CD8-positive, alpha-beta memory T cell (primary cell): ENCODE results near the gene DPP7. TPM values are rescaled to one million over a fixed set of nuclear protein-coding genes. Genes with fewer than 3 reads are reported as not detected.
A peak's percentile ranks its signal among the peaks of the same experiment; 100 is the strongest.

Experiments used
- CTCF ChIA-PET: fragments of 350-600 bp; sonication (Branson Sonifier 250); formaldehyde crosslinking; loops from one replicate; lab custom pipeline; 2021; ENCODE audit warnings: antibody characterized with exemption; lab: Charles Lee
- POLR2A ChIA-PET: fragments of 350-600 bp; sonication (Branson Sonifier 250); formaldehyde crosslinking; loops from one replicate; lab custom pipeline; 2021; ENCODE audit warnings: antibody characterized with exemption; lab: Charles Lee
- DNase-seq, 5 donors: peaks; one replicate each; pipeline versions ENCODE4 v3.0.0 to v3.0.0-alpha.2; 2020 to 2022; ENCODE audit warnings: mixed read lengths in 1 of 5
- H3K27ac ChIP-seq: one replicate; pipeline ENCODE4 v1.7.0; 2013; ENCODE audit warnings: low read depth, mild to moderate bottlenecking, low read length, moderate library complexity
- H3K27me3 ChIP-seq: 2 replicates; pipeline ENCODE4 v1.7.0; 2013; ENCODE audit warnings: low read length, mild to moderate bottlenecking; ENCODE audit not compliant: insufficient read depth, poor library complexity, severe bottlenecking
- H3K36me3 ChIP-seq: 2 replicates; pipeline ENCODE4 v1.7.0; 2013; ENCODE audit warnings: mild to moderate bottlenecking, low read length, moderate library complexity; ENCODE audit not compliant: insufficient read depth
- H3K4me1 ChIP-seq: 2 replicates; pipeline ENCODE4 v1.7.0; 2013; ENCODE audit warnings: mild to moderate bottlenecking, low read length, moderate library complexity; ENCODE audit not compliant: insufficient read depth
- H3K4me3 ChIP-seq: 2 replicates; pipeline ENCODE4 v1.7.0; 2013; ENCODE audit warnings: mild to moderate bottlenecking, low read length
- H3K9me3 ChIP-seq: 2 replicates; pipeline ENCODE4 v1.7.0; 2013; ENCODE audit warnings: mild to moderate bottlenecking, low read length
- H3K27ac Mint-ChIP-seq, 8 donors: one replicate each; pipeline ENCODE4 v1.8.0; 2020 to 2021; ENCODE audit warnings: mixed read lengths in 8 of 8, mild to moderate bottlenecking in 6 of 8, inconsistent platforms in 3 of 8, moderate library complexity in 3 of 8
- H3K27me3 Mint-ChIP-seq, 2 donors: one replicate each; pipeline ENCODE4 v1.8.0; 2020 to 2021; ENCODE audit warnings: mixed read lengths in 2 of 2, mild to moderate bottlenecking in 1 of 2, moderate library complexity in 1 of 2
- H3K36me3 Mint-ChIP-seq, 3 donors: one replicate each; pipeline ENCODE4 v1.8.0; 2020 to 2021; ENCODE audit warnings: mixed read lengths in 3 of 3, inconsistent platforms in 1 of 3, mild to moderate bottlenecking in 1 of 3
- H3K4me1 Mint-ChIP-seq, 3 donors: one replicate each; pipeline ENCODE4 v1.8.0; 2020 to 2021; ENCODE audit warnings: mixed read lengths in 3 of 3, inconsistent platforms in 1 of 3, mild to moderate bottlenecking in 1 of 3
- H3K4me3 Mint-ChIP-seq, 7 donors: one replicate each; pipeline ENCODE4 v1.8.0; 2020 to 2021; ENCODE audit warnings: mixed read lengths in 7 of 7, mild to moderate bottlenecking in 6 of 7, moderate library complexity in 4 of 7, inconsistent platforms in 2 of 7
- H3K9me3 Mint-ChIP-seq, 5 donors: one replicate each; pipeline ENCODE4 v1.8.0; 2020 to 2022; ENCODE audit warnings: mixed read lengths in 5 of 5, mild to moderate bottlenecking in 3 of 5, moderate library complexity in 2 of 5, inconsistent platforms in 1 of 5
- polyA plus RNA-seq: library from polyadenylated mRNA; unstranded; fragments of 300-500 nt; fragmentation: Illumina TruSeq; gene quantifications from one replicate; pipeline ENCODE4 v1.2.3, GENCODE V29; 2021
- total RNA-seq, 2 experiments: library from RNA; stranded (reverse); gene quantifications; one replicate each; pipeline ENCODE4 v1.2.3, GENCODE V29; 2021

Gene DPP7
- total and polyA plus RNA-seq, 3 experiments from 2014 or later: 158 to 308 (median 294) TPM

DNA sequence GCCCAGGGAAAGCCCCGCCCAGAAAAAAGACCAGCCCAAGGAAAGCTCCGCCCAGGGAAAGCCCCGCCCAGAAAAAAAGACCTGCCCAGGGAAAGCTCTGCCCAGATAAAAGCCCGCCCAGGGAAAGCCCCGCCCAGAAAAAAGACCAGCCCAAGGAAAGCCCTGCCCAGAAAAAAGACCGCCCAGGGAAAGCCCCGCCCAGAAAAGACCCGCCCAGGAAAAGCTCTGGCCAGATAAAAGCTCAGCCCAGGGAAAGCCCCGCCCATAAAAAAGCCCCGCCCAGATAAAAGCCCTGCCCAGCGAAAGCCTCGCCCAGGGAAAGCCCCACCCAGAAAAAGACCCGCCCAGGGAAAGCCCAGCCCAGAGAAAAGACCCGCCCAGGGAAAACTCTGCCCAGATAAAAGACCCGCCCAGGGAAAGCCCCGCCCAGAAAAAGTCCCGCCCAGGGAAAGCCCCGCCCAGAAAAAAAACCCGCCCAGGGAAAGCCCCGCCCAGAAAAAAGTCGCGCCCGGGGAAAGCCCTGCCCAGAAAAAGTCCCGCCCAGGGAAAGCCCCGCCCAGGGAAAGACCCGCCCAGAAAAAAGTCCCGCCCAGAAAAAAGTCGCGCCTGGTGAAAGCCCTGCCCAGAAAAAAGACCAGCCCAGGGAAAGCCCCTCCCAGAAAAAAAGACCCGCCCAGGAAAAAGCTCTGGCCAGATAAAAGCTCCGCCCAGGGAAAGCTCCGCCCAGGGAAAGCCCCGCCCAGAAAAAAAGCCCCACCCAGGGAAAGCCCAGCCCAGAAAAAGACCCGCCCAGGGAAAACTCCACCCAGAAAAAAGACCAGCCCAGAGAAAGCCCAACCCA is 36.3 kb upstream of the DPP7 start:
- ChIA-PET POLR2A (interaction anchor here (0.6 kb wide), 1 partner anchor 21 kb away, joined by 3 read pairs; no protein-coding TSS in a partner anchor), CTCF (interaction anchor here (1.4 to 1.7 kb wide), 2 partner anchors 44 to 86 kb away, joined by 3 to 4 read pairs; no protein-coding TSS in a partner anchor)
- Histone ChIP-seq H3K4me1 (no peaks in the 10 kb centered on the region), H3K27ac (no peak overlapping the region), H3K27me3 (no peaks in the 10 kb centered on the region), H3K36me3 (no peaks in the 10 kb centered on the region), H3K4me3 (no peak overlapping the region), H3K9me3 (no peaks in the 10 kb centered on the region)
- Mint-ChIP-seq H3K4me3 (peak overlapping the region in 1 of 7 donors; percentile 56), H3K9me3 (no peaks in the 10 kb centered on the region), H3K27ac (peak overlapping the region in 1 of 8 donors; percentile 65), H3K27me3 (peaks cover 7 to 15% of the 10 kb centered on the region in 2 donors), H3K36me3 (no peaks in the 10 kb centered on the region), H3K4me1 (peaks cover 0 to 1% (median 0%) of the 10 kb centered on the region in 3 donors)
- peak in 1 of 5 donors; percentile 17 for DNase-seq

DNA sequence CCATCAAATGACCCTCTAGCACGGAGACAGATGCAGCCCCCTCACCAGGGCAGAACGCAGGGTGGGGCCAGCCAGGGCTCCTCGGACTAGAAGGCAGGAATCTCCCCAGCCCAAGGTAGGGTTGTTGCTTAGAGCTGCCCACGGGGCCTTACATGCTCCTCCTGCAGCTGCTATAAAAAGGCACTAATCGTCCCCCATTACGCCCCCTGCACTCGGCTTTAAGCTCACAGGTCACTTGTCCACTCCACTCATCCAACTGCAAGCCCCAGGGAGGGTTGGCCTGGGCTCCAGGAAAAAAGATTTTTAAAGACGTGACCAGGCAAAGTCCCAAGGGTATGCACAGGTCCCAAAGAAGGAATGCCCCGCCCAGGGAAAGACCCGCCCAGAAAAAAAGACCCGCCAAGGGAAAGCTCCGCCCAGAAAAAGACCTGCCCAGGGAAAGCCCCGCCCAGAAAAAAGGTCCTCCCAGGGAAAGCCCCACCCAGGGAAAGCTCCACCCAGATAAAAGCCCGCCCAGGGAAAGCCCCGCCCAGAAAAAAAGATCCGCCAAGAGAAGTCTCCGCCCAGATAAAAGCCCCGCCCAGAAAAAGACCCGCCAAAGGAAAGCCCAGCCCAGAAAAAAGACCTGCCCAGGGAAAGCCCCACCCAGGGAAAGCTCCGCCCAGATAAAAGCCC is 35.5 kb upstream of the DPP7 start:
- Mint-ChIP-seq H3K9me3 (no peaks in the 10 kb centered on the region), H3K36me3 (no peaks in the 10 kb centered on the region), H3K4me1 (peaks cover 0 to 1% (median 0%) of the 10 kb centered on the region in 3 donors), H3K27me3 (peaks cover 4 to 12% of the 10 kb centered on the region in 2 donors), H3K4me3 (no peak overlapping the region), H3K27ac (peak overlapping the region in 1 of 8 donors; percentile 65)
- ChIA-PET CTCF (interaction anchor here (0.7 to 1.7 kb wide), 3 partner anchors 24 to 87 kb away, joined by 3 to 4 read pairs (median 3); no protein-coding TSS in a partner anchor), POLR2A (interaction anchor here (0.6 kb wide), 1 partner anchor 20 kb away, joined by 3 read pairs; no protein-coding TSS in a partner anchor)
- DNase-seq: no peak
- Histone ChIP-seq H3K4me1 (no peaks in the 10 kb centered on the region), H3K27me3 (no peaks in the 10 kb centered on the region), H3K36me3 (no peaks in the 10 kb centered on the region), H3K9me3 (no peaks in the 10 kb centered on the region), H3K4me3 (no peak overlapping the region), H3K27ac (peak overlapping the region; percentile 38)

DNA sequence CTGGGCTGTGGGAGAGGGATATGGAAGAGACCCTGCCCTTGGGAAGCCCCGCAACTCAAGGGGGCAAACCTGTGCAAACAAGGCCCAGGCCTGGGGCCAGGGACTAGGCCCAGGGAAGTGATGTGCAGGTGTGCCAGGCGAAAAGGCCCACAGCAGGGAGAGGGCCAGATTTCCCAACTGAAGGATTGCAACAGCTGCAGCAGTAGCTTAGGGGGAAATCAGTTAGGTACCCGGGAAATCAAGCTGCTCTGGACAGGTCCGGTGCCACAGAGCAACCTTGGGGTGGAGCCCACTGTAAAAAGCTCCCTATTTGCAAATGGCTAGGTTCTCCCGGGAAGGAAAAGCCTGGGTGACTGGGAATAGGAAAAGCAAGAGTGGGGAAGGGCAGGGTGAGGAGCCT is 34.8 kb upstream of the DPP7 start:
- Histone ChIP-seq H3K36me3 (no peaks in the 10 kb centered on the region), H3K4me1 (no peaks in the 10 kb centered on the region), H3K9me3 (no peaks in the 10 kb centered on the region), H3K4me3 (no peak overlapping the region), H3K27me3 (no peaks in the 10 kb centered on the region), H3K27ac (peak overlapping the region; percentile 38)
- CTCF ChIA-PET: interaction anchor here (0.7 to 1.7 kb wide), 3 partner anchors 25 to 87 kb away, joined by 3 to 4 read pairs (median 3); no protein-coding TSS in a partner anchor
- H3K4me1 Mint-ChIP-seq: no peaks in the 10 kb centered on the region
- no peaks in the 10 kb centered on the region for H3K36me3 Mint-ChIP-seq
- H3K9me3 Mint-ChIP-seq: no peaks in the 10 kb centered on the region
- H3K4me3 Mint-ChIP-seq: no peak overlapping the region
- peaks cover 2 to 7% of the 10 kb centered on the region in 2 donors for H3K27me3 Mint-ChIP-seq
- POLR2A ChIA-PET: no interaction called here
- H3K27ac Mint-ChIP-seq: no peak overlapping the region
- DNase-seq: no peak

DNA sequence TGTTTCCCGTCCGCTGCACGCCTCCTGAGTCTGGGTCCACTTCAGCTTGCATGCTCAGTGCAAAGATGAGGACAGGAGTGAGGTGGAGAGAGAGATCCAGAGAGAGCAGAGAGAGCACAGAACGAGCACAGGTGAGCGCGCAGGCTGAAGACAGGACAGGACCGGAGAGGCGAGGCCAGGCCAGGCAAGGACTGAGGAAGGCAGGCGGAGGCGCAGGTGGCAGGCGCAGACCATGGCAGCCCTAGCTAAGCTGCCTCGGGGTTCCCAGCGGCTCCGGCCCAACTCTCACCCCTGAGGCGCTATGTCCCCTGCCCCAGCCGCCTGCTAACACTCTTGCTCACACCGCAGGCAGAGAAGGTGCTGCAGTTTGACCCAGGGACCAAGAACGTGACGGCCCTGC is 34.1 kb upstream of the DPP7 start:
- Histone ChIP-seq H3K4me3 (no peak overlapping the region), H3K4me1 (no peaks in the 10 kb centered on the region), H3K36me3 (no peaks in the 10 kb centered on the region), H3K27me3 (peaks cover 2% of the 10 kb centered on the region), H3K27ac (no peak overlapping the region), H3K9me3 (no peaks in the 10 kb centered on the region)
- no peak for DNase-seq
- ChIA-PET CTCF (interaction anchor here (1.7 kb wide), 1 partner anchor 42 kb away, joined by 4 read pairs; no protein-coding TSS in a partner anchor), POLR2A (no interaction called here)
- Mint-ChIP-seq H3K4me3 (no peak overlapping the region), H3K27me3 (peaks cover 7% of the 10 kb centered on the region in 2 donors), H3K27ac (no peak overlapping the region), H3K9me3 (no peaks in the 10 kb centered on the region), H3K4me1 (no peaks in the 10 kb centered on the region), H3K36me3 (no peaks in the 10 kb centered on the region)

DNA sequence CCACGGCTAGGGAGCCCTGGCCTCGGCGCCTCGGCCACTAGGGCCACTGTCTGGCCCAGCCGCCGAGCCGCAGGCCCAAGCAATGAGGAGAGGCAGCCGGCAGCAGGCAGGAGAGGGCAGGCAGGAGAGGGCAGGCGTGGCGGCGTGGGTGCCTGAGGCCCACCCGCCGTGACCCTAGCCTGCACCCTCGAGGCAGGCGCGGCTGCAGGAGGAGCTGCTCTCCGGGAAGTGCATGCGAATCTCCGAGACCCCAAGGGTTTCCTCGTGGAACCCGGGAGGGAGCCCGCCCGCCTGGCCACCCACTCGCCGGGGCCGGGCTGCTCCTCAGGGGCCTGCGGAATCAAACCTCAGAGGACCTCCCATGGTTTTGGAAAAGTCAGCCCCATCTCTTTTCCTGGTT is 33.7 kb upstream of the DPP7 start:
- H3K9me3 ChIP-seq: no peaks in the 10 kb centered on the region
- Mint-ChIP-seq H3K4me3 (no peak overlapping the region), H3K27me3 (peaks cover 7 to 10% of the 10 kb centered on the region in 2 donors), H3K36me3 (no peaks in the 10 kb centered on the region), H3K9me3 (no peaks in the 10 kb centered on the region), H3K4me1 (no peaks in the 10 kb centered on the region), H3K27ac (no peak overlapping the region)
- no peak for DNase-seq
- H3K27ac ChIP-seq: no peak overlapping the region
- H3K27me3 ChIP-seq: peaks cover 3% of the 10 kb centered on the region
- CTCF ChIA-PET: no interaction called here
- H3K4me3 ChIP-seq: no peak overlapping the region
- POLR2A ChIA-PET: no interaction called here
- H3K4me1 ChIP-seq: no peaks in the 10 kb centered on the region
- H3K36me3 ChIP-seq: no peaks in the 10 kb centered on the region

DNA sequence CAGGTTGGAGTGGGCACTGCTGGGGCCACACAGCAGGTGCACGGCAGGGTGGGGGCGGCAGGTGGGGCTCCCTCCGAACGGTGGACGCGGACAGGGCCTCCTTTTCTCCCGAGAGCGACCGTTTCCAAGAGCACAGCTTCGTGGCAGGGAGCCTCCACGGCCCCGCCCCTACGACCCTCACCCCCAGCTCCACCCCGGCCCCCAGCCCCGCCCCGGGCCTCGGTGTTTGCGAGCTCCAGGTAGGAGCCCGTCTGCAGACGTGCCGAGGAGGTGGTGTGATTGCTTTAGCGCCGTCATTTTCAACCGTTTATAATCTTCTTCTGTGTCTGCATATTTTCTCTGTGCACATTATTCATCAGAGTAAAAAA is 33.2 kb upstream of the DPP7 start:
- Histone ChIP-seq H3K9me3 (no peaks in the 10 kb centered on the region), H3K4me3 (no peak overlapping the region), H3K4me1 (no peaks in the 10 kb centered on the region), H3K27me3 (peaks cover 3% of the 10 kb centered on the region), H3K27ac (no peak overlapping the region), H3K36me3 (no peaks in the 10 kb centered on the region)
- Mint-ChIP-seq H3K4me3 (no peak overlapping the region), H3K36me3 (no peaks in the 10 kb centered on the region), H3K27me3 (peaks cover 7 to 10% of the 10 kb centered on the region in 2 donors), H3K9me3 (no peaks in the 10 kb centered on the region), H3K4me1 (no peaks in the 10 kb centered on the region), H3K27ac (peak overlapping the region in 1 of 8 donors; percentile 46)
- CTCF ChIA-PET: no interaction called here
- no peak for DNase-seq
- POLR2A ChIA-PET: no interaction called here

DNA sequence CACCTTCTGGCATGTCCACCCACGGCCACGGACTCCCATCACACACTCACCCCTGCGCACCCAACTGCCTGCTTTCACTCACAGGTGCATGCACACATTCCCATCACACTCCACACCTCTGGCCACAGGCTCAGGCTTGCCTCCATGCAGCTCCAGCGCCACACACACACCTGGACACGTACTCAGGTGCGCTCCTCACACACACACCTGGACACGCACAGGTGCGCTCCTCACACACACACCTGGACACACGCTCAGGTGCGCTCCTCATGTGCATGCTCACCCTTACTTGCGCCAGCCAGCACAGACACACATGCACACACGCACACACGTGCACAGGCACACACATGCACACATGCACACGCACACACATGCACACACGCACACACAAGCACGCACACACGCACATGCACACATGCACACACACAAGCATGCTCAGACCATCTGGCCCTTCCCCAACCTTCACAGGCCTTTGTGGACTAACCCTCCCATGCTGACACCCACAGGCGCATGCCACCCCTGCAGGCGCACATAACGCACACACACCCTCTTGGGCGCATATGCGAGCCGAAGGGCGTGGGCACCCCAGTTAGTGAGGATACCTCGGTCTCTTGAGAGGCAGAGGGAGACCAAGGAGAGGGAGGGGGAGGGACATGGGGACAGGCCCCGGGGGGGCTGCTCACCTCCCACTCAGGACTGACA is 32.7 kb upstream of the DPP7 start:
- CTCF ChIA-PET: no interaction called here
- Histone ChIP-seq H3K4me3 (no peak overlapping the region), H3K9me3 (no peaks in the 10 kb centered on the region), H3K4me1 (no peaks in the 10 kb centered on the region), H3K27ac (no peak overlapping the region), H3K36me3 (no peaks in the 10 kb centered on the region), H3K27me3 (peaks cover 3% of the 10 kb centered on the region)
- no peaks in the 10 kb centered on the region for H3K9me3 Mint-ChIP-seq
- POLR2A ChIA-PET: no interaction called here
- peaks cover 0 to 3% (median 0%) of the 10 kb centered on the region in 3 donors for H3K36me3 Mint-ChIP-seq
- DNase-seq: no peak
- H3K4me1 Mint-ChIP-seq: no peaks in the 10 kb centered on the region
- no peak overlapping the region for H3K4me3 Mint-ChIP-seq
- peaks cover 12 to 15% of the 10 kb centered on the region in 2 donors for H3K27me3 Mint-ChIP-seq
- peak overlapping the region in 1 of 8 donors; percentile 39 for H3K27ac Mint-ChIP-seq
